CD4-positive, alpha-beta T cell treated with Interleukin-10 for 1 hour (primary cell): Measurements from ENCODE around the gene BRCA2.

ENCODE experiments used
- DNase-seq: peaks from one replicate; pipeline ENCODE4 v3.0.0-alpha.2; 2020

BRCA2 gene

DNA sequence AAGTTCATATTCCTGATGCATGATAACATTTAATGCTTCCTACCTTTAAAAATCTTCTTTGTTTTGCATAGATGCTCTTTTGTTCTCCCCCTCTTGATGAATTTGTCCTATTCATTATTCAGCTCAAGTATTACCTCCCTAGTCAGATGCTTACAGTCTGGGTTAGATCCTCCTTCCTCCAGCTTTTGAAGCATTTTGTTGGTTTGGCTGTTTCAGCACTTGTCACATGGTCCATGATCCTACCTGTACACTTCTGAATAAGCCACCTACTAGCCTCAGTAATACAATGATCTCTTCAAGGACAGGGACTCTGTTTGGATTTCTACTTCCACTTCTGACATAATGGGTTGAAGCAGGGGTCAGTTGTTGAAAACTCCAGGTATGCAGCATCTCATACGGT lies 75.2 kb downstream of the BRCA2 start:
- no peak for DNase-seq

DNA sequence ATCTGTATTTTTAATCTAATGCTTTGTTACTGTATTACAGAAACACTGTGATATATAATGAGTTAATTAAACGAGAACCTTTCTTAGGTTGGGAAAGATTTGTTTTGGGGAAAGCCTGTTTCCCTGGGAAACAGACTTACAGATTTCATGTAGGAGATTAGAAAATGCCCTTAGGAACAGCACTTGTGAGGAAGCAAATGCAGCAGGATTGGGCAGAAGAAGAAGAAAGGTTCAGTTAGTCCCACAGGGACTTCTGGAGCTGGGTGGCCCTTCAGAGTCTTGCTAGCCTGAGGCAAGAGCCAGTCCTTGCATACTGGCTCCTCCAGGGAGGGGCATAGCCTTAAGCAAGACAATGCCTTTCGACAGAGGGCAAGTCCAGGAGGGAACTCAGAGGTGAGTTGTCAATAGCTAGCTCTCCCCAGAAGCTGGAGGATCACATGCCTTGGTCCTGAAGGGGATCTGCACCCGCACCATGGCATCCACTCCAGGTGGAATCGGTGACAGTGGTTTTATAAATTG lies 75.9 kb downstream of the BRCA2 start:
- DNase-seq, result no peak

DNA sequence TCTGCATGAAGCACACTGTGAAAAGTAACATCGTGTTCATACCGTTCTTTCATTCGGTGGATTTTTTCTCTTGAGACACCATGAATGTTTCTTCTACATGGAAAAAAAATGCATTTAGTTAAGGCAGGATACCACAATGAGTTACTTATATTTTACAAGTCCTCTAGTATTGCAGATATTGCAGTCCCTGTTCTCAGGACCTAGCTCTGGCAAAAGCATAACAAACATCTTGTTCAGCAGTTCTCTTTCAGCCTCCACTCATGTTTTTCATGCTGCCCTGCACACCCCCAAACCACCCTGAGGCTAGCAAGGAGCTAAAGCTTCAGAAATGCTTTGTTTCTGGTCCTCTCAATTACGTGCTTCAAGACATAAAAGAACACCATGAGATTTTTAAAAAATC lies 87.8 kb downstream of the BRCA2 start:
- no peak for DNase-seq

DNA sequence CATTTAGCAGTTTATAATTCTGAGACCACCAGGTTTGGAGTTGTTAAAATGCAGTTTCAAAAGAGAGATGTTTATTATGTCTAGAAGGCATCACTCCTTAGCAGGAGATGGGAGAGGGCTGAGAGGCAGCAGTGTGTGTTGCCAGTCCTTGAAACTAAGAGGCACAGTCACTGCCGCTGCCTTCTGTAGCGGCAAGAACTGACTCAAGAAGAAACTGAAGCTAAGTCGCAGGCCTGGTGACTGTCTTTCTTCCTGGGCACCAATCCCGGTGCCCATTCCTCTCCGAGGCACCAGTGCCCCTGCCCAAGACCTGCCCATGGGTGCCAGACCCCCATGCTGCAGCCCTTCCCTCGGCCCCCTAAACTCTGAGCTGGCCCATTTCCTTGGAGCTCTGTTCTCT lies 92.5 kb downstream of the BRCA2 start:
- no peak for DNase-seq

DNA sequence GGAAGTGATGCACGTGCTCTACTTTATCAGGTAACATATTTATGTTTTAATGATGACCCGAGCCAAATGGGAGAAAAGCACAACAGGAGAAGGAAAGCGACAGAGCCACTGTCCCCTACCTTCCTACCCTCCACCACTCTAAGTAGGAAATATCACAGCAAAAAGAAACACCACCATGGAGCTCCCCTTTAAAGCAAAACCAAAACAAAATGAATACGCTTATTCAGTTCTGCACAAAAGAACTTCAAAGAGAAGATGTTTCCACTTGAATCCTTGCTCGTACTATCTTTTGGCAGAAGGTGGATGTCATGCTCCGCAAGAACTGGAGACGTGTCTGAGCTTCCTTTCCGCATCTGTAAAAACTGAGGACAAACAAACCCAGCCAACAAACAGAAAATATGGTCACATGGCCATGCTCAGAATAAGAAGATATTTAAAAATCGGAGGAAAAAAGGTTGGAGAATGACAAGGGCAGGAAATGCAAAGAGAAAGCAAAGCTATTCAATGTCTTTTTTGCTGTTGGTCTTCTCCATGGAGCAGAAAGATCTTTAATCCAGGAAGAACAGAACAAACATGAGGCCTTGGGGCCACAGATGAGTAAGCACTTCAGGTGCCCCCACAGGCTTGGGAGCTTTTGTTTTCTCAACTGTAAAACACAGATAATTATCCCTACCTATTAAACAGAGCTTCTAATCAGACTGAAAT lies 93.1 kb downstream of the BRCA2 start:
- DNase-seq, result no peak

DNA sequence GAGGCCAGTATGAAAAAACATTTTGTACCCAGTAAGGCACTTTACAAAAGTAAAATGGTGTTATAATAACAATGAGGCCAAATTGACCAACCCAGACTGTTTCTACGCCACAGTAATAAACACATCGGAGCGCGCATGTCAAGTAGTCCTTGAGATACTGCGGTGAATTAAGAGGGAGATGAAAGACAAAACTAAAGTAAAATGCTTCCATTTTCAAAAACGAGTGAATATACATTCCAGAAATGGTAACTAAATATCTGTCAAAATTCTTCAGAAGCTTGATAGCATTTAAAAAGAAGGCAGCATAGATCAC lies 93.6 kb downstream of the BRCA2 start:
- DNase-seq, result no peak

DNA sequence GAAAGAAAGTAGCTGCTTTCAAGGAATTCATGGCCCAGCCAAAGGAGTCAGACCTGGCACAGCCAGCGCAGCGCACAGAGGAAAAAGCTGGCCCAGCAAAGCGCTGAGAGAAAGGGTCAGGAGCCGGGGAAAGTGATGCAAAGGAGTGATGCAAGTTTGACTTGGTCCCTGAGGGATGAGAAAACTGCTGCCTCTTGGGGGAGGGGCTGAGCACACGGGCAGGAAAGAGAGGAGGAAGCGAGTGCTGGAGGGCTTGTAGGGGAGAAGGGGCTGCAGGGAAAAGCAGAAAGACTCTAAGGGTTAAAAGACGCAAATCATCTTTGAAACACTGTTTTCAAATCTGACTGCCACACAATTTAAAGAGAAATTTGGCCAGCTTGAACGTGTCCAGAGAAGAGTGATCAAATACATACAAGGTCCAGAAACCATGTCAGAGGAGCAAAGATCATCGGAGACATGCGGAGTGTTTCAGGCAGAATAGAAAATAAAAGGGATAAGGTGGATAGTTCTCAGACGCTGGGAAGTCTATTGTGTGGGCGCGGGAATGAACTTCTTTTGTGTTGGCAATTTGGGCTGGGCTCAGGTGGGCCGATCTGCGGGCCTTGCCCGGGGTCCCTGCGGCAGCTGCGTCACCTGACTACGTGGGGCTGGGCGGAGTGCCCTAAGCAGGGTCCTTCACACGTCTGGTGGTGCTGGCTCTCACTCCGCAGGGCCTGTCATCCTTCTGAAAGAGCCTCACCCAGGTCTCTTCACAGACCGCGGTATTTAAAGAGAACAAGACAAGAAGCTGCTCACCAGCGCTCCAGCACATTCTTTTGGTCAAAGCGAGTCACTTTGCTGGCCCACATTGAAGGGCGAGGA lies 94.5 kb downstream of the BRCA2 start:
- no peak for DNase-seq

DNA sequence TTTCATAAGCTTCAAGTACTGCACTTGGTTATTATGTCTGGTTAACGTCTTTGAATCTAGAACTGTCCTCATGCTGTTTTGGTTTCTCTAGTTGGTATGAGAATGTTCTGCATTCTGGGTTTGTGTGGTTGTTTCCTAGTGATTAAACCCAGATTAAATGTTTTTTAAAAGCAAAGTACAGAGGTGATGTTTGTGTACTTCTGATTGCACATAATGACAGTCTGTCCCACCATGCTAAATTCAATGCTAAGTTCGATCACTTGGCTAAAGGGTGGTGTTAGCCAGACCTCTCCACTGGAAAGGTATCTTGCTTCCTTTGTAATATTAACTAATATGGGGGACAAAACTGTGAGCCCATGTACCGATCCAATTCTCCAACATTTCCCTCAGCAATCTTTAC lies 98.0 kb downstream of the BRCA2 start:
- DNase-seq, result no peak

DNA sequence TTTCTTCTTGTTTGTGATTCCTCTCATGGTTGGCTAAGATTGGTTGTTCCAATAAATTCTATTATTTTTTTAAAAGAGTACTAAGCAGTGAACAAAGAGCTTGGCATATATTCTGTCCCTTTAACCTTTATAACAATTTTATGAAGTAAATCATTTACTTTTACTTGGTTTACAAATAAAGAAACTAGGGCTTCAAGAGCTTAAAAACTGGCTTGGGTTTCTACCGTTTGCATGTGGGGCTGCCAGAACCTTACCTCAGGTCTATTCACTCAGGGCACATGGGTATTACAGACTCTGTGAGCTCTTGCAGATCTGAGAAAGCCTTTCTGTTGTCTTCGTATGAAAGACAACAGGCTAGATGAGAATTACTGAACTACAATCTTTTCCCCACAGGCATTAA lies 99.3 kb downstream of the BRCA2 start:
- DNase-seq, result no peak

DNA sequence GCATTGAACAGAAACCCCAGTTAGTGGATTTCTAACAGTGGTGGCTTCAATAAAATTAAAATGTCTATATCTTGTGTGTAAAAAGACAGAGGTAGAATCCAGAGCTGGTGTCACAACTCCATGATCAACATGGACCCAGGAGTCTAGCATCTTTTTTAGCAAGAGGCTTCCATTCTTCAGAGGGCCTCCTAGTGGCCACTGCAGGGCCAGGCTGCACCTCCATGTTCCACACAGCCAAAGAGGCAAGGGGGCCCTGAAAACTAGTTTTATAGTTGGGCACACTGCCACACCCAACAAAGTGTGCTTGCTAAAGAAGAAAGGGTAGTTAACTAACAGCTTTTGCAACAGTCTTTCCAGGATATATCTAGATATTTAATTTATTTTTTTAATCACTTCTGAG lies 99.7 kb downstream of the BRCA2 start:
- peak; percentile 40 for DNase-seq

DNA sequence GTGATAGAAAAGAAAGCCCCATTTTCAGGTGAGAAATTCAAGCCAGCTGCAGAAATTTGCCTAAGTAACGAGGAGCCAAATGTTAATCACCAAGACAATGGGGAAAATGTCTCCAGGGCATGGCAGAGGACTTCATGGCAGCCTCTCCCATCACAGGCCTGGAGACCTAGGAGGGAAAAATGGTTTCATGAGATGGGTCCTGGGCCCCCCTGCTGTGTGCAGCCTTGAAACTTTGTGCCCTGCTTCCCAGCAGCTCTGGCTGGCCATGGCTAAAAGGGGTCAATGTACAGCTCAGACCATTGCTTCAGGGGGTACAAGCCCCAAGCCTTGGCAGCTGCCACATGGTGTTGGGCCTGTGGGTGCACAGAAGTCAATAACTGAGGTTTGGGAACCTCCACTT lies 102.7 kb downstream of the BRCA2 start:
- no peak for DNase-seq

DNA sequence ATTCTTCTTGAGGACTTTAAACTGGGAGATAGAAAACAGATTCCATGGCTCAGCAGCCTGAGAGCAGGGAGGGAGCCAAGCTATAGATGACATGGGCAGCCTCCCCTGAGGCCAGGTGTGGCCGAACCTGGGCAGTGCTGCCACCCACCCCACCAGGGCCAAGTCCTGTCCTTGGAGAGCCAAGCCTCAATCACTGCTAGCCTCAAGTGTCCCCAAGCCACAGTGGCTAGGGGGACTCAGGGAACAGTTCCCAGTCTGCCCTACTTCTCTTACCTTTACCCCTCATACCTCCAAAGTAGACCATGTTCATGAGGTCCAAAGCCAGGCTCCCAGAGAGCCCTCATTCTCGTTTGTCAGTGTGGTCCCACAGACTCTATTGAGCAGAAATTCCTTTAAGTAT lies 104.6 kb downstream of the BRCA2 start:
- no peak for DNase-seq

DNA sequence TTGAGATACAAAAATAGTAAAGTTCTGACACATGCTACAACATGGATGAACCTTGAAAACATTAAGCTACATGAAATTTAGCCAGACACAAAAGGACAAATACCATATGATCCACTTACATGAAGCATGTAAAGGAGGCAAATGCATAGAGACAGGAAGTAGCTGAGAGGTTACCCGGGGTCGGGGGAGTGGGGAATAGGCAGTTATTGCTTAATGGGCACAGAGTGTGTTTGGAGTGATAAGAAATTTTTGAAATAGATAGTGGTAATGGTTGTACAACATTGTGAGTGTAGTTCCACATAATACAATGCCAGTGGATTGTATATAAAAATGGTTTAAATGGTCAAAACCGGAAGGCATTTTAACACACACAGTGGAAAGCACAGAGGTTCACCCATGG lies 108.3 kb downstream of the BRCA2 start:
- DNase-seq, result no peak

DNA sequence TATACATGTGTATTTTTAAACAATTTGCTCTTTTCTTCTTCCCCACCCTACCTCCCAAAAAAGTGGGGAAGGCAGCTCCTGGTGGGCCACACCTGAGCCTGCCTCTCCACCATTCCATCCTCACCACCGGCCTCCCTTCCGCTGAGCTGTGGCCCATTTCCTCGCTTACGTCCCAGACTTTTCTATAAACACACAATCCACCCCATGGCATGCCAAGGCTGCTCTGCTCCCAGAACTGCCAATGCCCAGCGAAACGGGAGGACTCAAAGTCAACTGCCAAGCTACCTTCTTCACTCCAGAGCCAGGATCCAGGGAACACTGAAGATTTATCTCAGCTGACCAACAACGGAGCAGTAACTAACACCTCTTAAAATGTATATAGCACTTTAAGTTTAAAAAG lies 109.8 kb downstream of the BRCA2 start:
- no peak for DNase-seq

DNA sequence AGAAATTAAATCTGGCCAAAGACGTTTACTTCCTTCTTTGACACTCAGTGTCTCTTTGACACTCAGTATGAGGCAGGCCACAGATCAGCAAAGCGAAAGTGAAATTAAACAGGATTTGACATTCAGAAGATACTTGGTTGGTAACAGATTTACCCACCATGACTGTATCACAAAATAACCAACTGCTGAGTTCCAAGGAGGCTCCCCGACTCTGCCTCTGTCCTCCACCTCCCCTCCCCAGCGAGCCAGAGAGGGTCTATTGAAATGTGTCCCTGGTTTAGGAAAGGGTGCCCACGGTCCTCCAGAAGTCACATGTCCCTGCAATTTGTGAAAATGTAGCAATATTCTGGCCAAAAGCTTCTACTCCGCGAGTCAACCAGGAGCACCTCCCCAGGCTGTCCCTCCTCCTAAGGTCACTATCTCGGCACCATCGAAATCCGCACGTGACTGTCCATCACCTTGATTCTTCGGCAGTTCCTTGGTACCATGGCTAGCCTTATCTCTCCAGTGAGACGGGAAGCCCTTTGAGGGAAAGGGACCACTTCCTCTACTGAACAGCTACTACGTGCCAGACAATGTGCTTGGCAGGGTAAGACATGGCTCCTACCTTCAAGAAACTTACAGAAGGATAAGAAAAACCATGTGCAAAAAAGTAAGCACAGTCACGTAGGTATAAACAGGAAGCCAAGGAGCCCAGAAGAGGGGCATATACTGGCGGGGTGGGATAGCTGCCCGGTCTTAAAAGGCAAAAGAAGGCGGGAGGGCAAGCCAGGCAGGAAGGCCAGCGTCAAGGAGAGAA lies 111.1 kb downstream of the BRCA2 start:
- DNase-seq, result peak; percentile 78

DNA sequence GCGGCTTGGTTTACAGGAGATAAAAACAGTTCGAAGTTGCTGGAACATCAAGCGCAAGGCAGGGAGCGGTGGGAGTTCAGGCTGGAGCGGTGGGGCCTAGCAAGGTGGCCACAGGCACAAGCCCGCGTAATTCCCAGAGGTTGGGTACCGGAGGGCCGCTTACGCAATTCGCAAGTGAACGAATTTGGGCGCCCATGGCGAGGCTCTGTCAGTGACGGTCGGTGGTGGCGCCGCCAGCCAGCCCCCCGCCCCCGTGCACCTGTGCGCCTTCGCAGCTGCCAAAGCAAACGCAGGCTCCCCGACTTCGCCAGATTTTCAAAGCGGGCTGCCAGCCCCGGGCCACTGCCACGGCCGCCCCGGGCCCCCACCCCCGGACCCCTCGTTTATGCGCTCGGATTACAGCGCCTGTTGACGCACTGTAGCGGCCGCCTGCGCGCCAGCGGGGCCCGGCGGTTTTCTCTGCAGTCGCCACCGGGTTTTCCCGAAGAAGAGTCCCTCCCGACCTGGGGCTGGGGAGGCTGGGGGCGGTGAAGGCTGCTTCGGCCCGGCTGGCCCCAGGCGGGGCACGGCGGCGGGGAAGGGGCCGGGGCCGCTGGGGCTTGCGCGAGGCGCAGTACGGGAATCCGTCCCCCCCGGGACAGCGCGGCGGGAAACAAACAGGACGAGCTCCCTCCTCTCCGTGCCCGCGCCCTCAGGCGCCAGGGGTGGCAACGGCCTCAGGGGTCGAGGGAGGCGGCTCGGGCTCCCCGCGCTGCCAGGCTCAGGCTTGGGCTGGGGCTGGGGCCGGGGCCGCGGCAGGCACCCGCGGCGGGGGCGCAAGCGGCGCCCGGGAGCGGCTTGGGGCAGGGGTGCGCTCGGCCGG lies 111.9 kb downstream of the BRCA2 start:
- DNase-seq, result peak; percentile 60

DNA sequence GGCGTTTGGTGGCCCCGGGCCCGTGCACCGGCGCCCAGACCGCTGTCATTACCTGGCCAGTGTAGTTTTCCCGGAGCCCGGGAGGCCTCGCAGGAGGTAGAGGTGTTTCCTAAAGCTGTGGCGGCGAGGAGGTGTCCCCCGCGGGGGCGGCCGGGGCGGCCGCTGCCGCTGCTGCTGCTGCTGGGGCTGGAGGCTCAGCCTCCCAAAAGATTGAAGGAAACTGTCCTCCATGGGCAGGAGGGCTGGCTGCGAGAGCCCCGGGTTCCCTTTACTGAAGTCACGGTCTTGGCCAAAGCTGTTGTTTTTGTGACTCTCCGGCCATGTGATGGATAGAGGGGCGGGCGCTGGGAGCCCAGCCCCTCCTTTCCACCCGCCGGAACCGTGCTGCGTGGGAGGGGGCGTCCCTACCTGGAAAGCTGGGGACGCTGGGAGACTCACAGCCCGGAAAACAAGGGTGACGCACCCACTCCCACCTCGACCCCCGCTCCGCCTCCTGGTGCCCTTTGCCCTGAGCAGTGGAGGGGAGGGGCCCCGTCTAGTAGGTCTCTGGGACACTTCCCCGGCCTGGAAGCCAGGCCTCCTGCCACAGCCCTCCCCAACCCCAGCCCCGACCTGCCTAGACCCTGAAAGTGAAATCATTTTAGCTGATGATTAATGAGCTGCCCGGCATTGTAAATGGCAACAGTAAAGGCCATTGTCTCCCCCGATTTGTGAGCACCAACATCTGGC lies 112.7 kb downstream of the BRCA2 start, which contains the start of gene N4BP2L1:
Gene N4BP2L1, minus strand, starts transcription at position 279 of the 729 bp plus-strand sequence. Its CDS starts 48 bp downstream, at position 231.
- peak; percentile 93 for DNase-seq

DNA sequence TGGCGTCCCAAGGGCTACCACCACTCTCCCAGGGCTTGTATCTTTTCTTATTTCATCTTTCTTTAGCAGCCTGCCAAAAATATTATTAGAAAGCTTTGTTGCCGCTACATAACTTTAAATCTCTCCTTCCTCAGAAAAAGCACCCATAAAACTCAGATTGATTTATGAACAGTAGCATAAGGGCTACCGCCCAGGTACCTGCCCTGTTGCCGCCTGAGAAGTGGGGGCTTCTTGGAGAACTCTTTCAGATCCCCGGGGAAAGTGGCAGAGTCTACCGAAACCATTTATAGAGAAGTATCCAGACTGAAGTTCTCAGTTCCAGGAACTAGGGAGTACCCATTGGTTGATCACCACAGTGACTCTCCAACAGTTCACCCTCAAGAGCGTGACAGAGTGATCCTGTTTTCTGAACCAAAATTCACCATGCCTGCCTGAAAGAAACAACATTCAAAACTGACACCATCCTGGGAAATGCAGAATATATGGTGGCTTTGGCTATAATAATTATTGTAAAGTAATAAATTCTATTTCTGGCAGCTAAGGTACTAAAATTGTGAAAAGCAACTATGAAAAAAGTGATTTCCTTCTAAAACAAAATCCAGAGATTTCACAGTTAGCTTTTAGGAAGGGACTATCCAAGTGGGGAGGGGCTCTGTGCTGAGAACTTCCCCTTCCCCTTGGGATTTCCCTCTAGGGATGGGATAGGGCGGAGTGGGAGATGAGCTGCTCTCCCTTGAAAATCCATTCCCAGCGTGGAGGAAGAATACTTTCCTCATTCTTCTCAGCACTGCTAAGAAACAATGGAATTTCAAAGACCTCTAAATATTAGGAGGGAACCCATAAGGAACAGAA lies 113.5 kb downstream of the BRCA2 start:
- peak; percentile 28 for DNase-seq

DNA sequence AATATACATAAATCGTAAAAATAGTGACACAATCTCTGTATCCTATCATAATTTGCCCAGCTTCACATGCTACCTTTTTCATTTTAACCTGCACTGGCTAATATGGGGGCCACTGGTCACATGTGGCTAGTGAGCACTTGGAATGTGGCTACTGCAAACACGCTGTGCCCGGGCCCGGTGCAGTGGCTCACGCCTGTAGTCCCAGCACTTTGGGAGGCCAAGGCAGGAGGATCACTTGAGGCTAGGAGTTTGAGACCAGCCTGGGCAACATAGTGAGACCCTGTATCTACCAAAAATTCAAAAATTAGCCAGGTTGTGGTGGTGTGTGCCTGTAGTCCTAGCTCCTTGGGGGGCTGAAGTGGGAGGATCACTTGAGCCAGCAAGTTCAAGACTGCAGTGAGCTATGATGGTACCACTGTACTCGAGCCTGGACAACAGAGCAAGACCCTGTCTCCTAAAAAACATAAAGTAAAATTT lies 114.2 kb downstream of the BRCA2 start:
- DNase-seq, result no peak

DNA sequence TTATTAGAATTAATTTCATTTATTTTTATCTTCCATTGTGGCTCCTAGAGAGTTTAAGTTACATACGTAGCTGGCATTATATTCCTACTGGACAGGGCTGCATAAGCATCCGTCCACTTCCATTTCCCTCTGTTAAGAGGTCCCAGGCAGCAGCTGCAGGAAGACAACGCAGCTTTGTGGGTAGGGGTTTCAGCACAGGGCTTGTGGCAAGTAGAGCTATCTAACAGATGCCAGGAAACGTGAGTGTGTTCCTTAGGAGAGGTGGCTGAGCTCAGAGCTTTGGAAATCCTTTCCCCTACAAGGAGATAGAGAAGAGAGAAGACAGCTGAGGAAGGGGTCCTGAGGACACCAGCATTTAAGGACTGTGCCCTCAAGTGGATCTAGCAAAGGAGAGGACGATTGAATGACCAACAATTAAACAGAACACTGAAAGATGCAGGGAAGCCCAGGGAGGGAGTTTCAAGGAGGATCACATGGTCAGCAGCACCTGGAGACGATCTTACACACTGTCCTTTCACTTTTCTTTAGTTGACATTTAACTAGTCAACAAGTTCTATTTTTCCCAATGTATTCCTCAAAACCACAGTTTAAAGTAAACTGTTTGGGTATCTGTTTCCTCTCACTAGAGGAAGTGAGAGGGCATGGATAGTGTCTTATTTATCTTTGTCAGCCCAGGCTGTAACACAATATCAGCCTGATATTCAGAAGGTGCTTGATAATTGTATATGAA lies 114.9 kb downstream of the BRCA2 start:
- no peak for DNase-seq
